Activated B cell treated with CpG ODN at 0.5 μM for 24 hours (primary cell): ENCODE data around the gene RIMBP2. TPM values are rescaled to one million over a fixed set of nuclear protein-coding genes. Genes with fewer than 3 reads are reported as not detected.

Experiments
- ATAC-seq: fragments of 200-7000 bp; cut with Tn5 transposase; one replicate; pipeline ENCODE4 v1.10.0; 2021; ENCODE audit warnings: low read depth, mild to moderate bottlenecking, moderate library complexity
- CTCF ChIA-PET: fragments of 350-600 bp; sonication (Branson Sonifier 250); formaldehyde crosslinking; loops from one replicate; lab custom pipeline; 2021; ENCODE audit warnings: antibody characterized with exemption; lab: Charles Lee
- POLR2A ChIA-PET: fragments of 350-600 bp; sonication (Branson Sonifier 250); formaldehyde crosslinking; loops from one replicate; lab custom pipeline; 2021; ENCODE audit warnings: antibody characterized with exemption; lab: Charles Lee
- DNase-seq: peaks from one replicate; pipeline ENCODE4 v3.0.0; 2022
- H3K27ac Mint-ChIP-seq: one replicate; pipeline ENCODE4 v1.8.0; 2020; ENCODE audit warnings: mixed read lengths
- H3K27me3 Mint-ChIP-seq: one replicate; pipeline ENCODE4 v1.8.0; 2021; ENCODE audit warnings: mixed read lengths
- H3K36me3 Mint-ChIP-seq: one replicate; pipeline ENCODE4 v1.8.0; 2021; ENCODE audit warnings: low read depth, mixed read lengths
- H3K4me1 Mint-ChIP-seq: one replicate; pipeline ENCODE4 v1.8.0; 2021; ENCODE audit warnings: mixed read lengths
- H3K4me3 Mint-ChIP-seq: one replicate; pipeline ENCODE4 v1.8.0; 2020; ENCODE audit warnings: mild to moderate bottlenecking, mixed read lengths
- H3K9me3 Mint-ChIP-seq: one replicate; pipeline ENCODE4 v1.8.0; 2020; ENCODE audit warnings: mixed read lengths
- intact Hi-C: fragments of 100-400 bp; cut with micrococcal nuclease; formaldehyde crosslinking; loops from one replicate; pipeline ENCODE4 v1.15.1; 2024
- total RNA-seq: library from RNA; stranded (reverse); gene quantifications from 2 replicates; pipeline ENCODE4 v1.2.3, GENCODE V29; 2022
- TF ChIP-seq, protein P1 (sequence below): fragments of 200-600 bp; IDR thresholded peaks from one replicate; pipeline ENCODE4 v1.8.0; 2022; ENCODE audit warnings: antibody characterized with exemption, mild to moderate bottlenecking

The RIMBP2 gene
- total RNA-seq, 1 donor from 2014 or later, result not detected

DNA sequence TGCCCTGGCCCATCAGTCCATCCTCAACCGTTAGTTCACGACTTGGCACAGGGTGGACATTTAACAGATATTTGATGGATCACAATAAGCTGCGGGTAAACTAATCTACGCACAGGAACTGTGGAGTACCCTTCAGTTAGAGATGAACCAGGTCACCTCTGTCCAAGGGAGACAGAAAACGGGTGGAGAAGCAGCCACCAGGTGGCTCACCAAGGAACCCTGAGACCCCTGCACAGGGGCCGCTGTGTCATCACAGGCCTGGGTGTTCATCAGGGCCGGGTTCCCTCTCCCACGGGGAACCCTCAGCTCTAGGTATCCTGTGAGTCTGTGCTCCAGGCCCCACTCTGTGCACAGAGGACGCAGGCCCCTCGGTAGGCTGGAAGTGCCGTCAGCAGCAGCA lies 256.2 kb downstream of the RIMBP2 start:
- CTCF ChIA-PET, result no interaction called here
- no peak for DNase-seq
- no peaks in the 10 kb centered on the region for H3K4me1 Mint-ChIP-seq
- ATAC-seq, result no peak
- no peak overlapping the region for H3K27ac Mint-ChIP-seq
- no peaks in the 10 kb centered on the region for H3K9me3 Mint-ChIP-seq
- intact Hi-C loops, result no loop called here
- H3K27me3 Mint-ChIP-seq, result no peaks in the 10 kb centered on the region
- TF ChIP-seq, protein P1, sequence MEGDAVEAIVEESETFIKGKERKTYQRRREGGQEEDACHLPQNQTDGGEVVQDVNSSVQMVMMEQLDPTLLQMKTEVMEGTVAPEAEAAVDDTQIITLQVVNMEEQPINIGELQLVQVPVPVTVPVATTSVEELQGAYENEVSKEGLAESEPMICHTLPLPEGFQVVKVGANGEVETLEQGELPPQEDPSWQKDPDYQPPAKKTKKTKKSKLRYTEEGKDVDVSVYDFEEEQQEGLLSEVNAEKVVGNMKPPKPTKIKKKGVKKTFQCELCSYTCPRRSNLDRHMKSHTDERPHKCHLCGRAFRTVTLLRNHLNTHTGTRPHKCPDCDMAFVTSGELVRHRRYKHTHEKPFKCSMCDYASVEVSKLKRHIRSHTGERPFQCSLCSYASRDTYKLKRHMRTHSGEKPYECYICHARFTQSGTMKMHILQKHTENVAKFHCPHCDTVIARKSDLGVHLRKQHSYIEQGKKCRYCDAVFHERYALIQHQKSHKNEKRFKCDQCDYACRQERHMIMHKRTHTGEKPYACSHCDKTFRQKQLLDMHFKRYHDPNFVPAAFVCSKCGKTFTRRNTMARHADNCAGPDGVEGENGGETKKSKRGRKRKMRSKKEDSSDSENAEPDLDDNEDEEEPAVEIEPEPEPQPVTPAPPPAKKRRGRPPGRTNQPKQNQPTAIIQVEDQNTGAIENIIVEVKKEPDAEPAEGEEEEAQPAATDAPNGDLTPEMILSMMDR, result no peak
- H3K4me3 Mint-ChIP-seq, result no peak overlapping the region
- H3K36me3 Mint-ChIP-seq, result no peaks in the 10 kb centered on the region
- POLR2A ChIA-PET, result no interaction called here

DNA sequence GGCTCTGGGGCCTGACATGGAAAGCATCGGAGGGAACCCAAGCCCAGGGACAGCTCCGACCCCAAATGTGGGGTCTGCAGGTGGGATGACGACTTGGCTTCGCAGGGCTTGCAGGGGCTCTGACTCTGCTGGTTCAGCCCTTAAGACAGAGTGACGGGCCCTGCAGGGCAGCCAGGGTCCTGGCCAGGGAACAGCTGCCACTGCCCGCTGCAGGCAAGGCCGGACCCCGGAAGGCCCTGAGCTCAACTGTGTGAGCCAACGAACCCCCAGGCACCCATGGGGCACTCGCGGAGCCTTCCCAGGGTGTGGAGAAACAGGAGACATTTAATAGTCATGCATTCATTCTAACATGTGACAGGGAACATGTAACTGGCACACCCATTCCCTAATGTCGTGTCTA lies 257.8 kb downstream of the RIMBP2 start:
- TF ChIP-seq, protein P1, result no peak
- no peaks in the 10 kb centered on the region for H3K4me1 Mint-ChIP-seq
- no peak overlapping the region for H3K4me3 Mint-ChIP-seq
- DNase-seq (no peak), ATAC-seq (no peak)
- intact Hi-C loops, result no loop called here
- ChIA-PET POLR2A (no interaction called here), CTCF (no interaction called here)
- no peaks in the 10 kb centered on the region for H3K27me3 Mint-ChIP-seq
- no peaks in the 10 kb centered on the region for H3K9me3 Mint-ChIP-seq
- H3K36me3 Mint-ChIP-seq, result no peaks in the 10 kb centered on the region
- no peak overlapping the region for H3K27ac Mint-ChIP-seq

- intact Hi-C loops, result no loop called here
- DNase-seq (no peak), ATAC-seq (no peak)
- CTCF ChIA-PET, result no interaction called here
- TF ChIP-seq, protein P1, result no peak
- Mint-ChIP-seq H3K9me3 (no peaks in the 10 kb centered on the region), H3K4me3 (no peak overlapping the region), H3K4me1 (no peaks in the 10 kb centered on the region), H3K27ac (no peak overlapping the region), H3K36me3 (no peaks in the 10 kb centered on the region), H3K27me3 (no peaks in the 10 kb centered on the region)
- POLR2A ChIA-PET, result no interaction called here
These were observed 258.9 kb downstream of the RIMBP2 start for GRCh38 chr12:130457215-130457614.

- no peak overlapping the region for H3K27ac Mint-ChIP-seq
- intact Hi-C loops, result no loop called here
- no peaks in the 10 kb centered on the region for H3K9me3 Mint-ChIP-seq
- H3K4me1 Mint-ChIP-seq, result no peaks in the 10 kb centered on the region
- TF ChIP-seq, protein P1, result no peak
- no peak overlapping the region for H3K4me3 Mint-ChIP-seq
- ChIA-PET CTCF (no interaction called here), POLR2A (no interaction called here)
- DNase-seq, result no peak
- no peaks in the 10 kb centered on the region for H3K36me3 Mint-ChIP-seq
- ATAC-seq, result no peak
- no peaks in the 10 kb centered on the region for H3K27me3 Mint-ChIP-seq
These were observed 259.5 kb downstream of the RIMBP2 start for GRCh38 chr12:130456375-130457199.

DNA sequence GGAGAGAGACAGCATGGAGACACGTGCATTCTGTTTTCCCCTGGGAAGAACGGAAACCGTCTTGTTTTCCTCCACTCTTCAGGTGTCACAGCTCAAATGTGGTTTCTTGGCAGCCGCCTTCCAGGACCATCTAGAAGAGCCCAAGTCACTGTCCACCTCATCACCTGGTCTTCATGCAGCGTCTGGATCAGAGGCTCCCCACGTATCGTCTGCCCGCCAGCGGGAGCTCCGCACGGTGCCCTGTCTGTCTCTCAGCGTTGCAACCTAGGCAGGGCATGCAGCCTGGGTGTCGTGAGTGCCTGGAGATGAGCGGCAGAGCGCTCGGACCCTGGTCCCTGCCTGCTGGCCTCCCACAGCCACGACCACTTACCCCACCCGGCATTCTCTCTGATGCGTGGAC lies 260.9 kb downstream of the RIMBP2 start:
- H3K36me3 Mint-ChIP-seq, result no peaks in the 10 kb centered on the region
- ChIA-PET CTCF (no interaction called here), POLR2A (no interaction called here)
- no peak overlapping the region for H3K27ac Mint-ChIP-seq
- H3K4me3 Mint-ChIP-seq, result no peak overlapping the region
- ATAC-seq (no peak), DNase-seq (no peak)
- TF ChIP-seq, protein P1, result no peak
- H3K4me1 Mint-ChIP-seq, result no peaks in the 10 kb centered on the region
- H3K27me3 Mint-ChIP-seq, result no peaks in the 10 kb centered on the region
- no peaks in the 10 kb centered on the region for H3K9me3 Mint-ChIP-seq
- intact Hi-C loops, result no loop called here
